Measurements from ENCODE around the gene LHPP. TPM values are rescaled to one million over a fixed set of nuclear protein-coding genes. Genes with fewer than 3 reads are reported as not detected.

LHPP gene
- total RNA-seq, 1 donor from 2014 or later: 13.9 TPM

- intact Hi-C loops (cut with DNase I): no loop called here
- DNase-seq (ENCODE audit: low spot score): no peak
Measured at GRCh38 chr10:124640538-124641231, 179.1 kb downstream of the LHPP start.

- DNase-seq (ENCODE audit: low spot score): peak; percentile 83
- intact Hi-C loops (cut with DNase I): no loop called here
Measured at GRCh38 chr10:124641282-124642087, 179.9 kb downstream of the LHPP start.

GRCh38 chr10:124642088-124642710 lies 180.6 kb downstream of the LHPP start:
- intact Hi-C loops (cut with DNase I): no loop called here
- DNase-seq (ENCODE audit: low spot score): no peak

- intact Hi-C loops (cut with DNase I): no loop called here
- DNase-seq (ENCODE audit: low spot score): no peak
Measured at GRCh38 chr10:124643330-124644009, 181.8 kb downstream of the LHPP start.

GRCh38 chr10:124644236-124644635 lies 182.6 kb downstream of the LHPP start:
- intact Hi-C loops (cut with DNase I): no loop called here
- no peak for DNase-seq (ENCODE audit: low spot score)

GRCh38 chr10:124644771-124645415 lies 183.3 kb downstream of the LHPP start:
- DNase-seq (ENCODE audit: low spot score): no peak
- intact Hi-C loops (cut with DNase I): loop anchor here (5.0 kb wide), 3 partner anchors 42 to 92 kb away; no protein-coding TSS in a partner anchor

- intact Hi-C loops (cut with DNase I): loop anchor here (5.0 kb wide), 3 partner anchors 42 to 92 kb away; no protein-coding TSS in a partner anchor
- DNase-seq (ENCODE audit: low spot score): no peak
Measured at GRCh38 chr10:124645467-124646095, 184.0 kb downstream of the LHPP start.

GRCh38 chr10:124646483-124647352 lies 185.1 kb downstream of the LHPP start:
- intact Hi-C loops (cut with DNase I): loop anchor here (5.0 kb wide), 3 partner anchors 41 to 91 kb away; no protein-coding TSS in a partner anchor

GRCh38 chr10:124647421-124648130 lies 186.0 kb downstream of the LHPP start:
- peak; percentile 94 for DNase-seq (ENCODE audit: low spot score)
- intact Hi-C loops (cut with DNase I): loop anchor here (5.0 kb wide), 3 partner anchors 40 to 90 kb away; no protein-coding TSS in a partner anchor

More at GRCh38 chr10:124646483-124647352, 185.1 kb downstream of the LHPP start:
- peak; percentile 87 for DNase-seq (ENCODE audit: low spot score)

GRCh38 chr10:124648131-124648475 lies 186.5 kb downstream of the LHPP start:
- no peak for DNase-seq (ENCODE audit: low spot score)
- intact Hi-C loops (cut with DNase I): loop anchor here (5.0 kb wide), 3 partner anchors 39 to 89 kb away; no protein-coding TSS in a partner anchor

- intact Hi-C loops (cut with DNase I): loop anchor here (5.0 kb wide), 3 partner anchors 39 to 89 kb away; no protein-coding TSS in a partner anchor
- DNase-seq (ENCODE audit: low spot score): peak; percentile 91
Measured at GRCh38 chr10:124648738-124649137, 187.1 kb downstream of the LHPP start.

- DNase-seq (ENCODE audit: low spot score): no peak
- intact Hi-C loops (cut with DNase I): loop anchor here (5.0 kb wide), 3 partner anchors 38 to 88 kb away; no protein-coding TSS in a partner anchor
Measured at GRCh38 chr10:124649214-124649613, 187.6 kb downstream of the LHPP start.

GRCh38 chr10:124650263-124650662 lies 188.6 kb downstream of the LHPP start:
- intact Hi-C loops (cut with DNase I): no loop called here
- DNase-seq (ENCODE audit: low spot score): no peak

- DNase-seq (ENCODE audit: low spot score): no peak
- intact Hi-C loops (cut with DNase I): no loop called here
Measured at GRCh38 chr10:124650820-124651401, 189.3 kb downstream of the LHPP start.

GRCh38 chr10:124651402-124651891 lies 189.8 kb downstream of the LHPP start:
- intact Hi-C loops (cut with DNase I): no loop called here
- DNase-seq (ENCODE audit: low spot score): no peak

GRCh38 chr10:124652200-124652599 lies 190.6 kb downstream of the LHPP start:
- intact Hi-C loops (cut with DNase I): no loop called here
- DNase-seq (ENCODE audit: low spot score): no peak

Data from cardiac septum (tissue), 1 donor.